NCI-H446 (cell line): ENCODE measurements around the gene PDE8A.
"Not testable (repeated sequence)": the region's sequence is repeated elsewhere in the genome, so short reads cannot be mapped to it uniquely, and the experiment has no call there.

Source experiments
- DNase-seq, 2 experiments: peaks; one replicate each; lab custom pipeline; 2025; lab: John Stamatoyannopoulos, UW

Gene PDE8A

DNA sequence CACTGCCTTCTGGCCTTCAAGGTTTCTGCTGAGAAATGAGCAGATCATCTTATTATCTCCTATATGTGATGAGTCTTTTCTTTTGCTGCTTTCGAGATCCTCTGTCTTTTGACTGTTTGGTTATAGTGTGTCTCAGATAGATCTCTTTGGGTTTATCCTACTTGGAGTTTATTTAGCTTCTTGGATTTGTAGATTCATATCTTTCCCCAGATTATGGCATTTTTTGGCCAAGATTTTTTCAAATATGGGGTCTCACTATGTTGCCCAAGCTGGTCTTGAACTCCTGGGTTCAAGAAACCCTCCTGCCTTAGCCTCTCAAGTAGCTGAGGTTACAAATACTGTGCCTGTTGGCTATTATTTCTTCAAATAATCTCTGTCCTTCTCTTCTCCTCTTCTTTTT, 150.3 kb downstream of the PDE8A start:
- DNase-seq: no peak

GRCh38 chr15:85133709-85134108, 152.1 kb downstream of the PDE8A start:
- no peak for DNase-seq

GRCh38 chr15:85137489-85138168, 156.0 kb downstream of the PDE8A start:
- peak; percentile 8 to 66 for DNase-seq

DNA sequence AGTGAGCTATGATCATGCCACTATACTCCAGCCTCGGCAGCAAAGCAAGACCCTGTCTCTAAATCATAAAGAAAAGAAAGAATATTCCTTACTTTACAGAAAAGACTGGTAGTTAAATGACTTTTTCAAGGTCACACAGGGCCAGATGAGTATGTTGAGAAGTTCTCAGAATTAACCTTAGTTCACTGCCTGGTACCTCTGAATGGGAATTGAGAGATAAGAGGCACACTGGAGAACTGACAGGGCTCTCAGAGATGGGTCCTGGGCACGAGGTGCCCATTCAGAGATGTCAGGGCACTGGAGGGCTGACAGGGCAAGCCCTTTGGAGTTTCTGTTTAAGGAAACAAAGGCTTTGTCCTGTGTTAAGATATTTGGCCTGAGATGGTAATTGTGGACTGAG, 157.7 kb downstream of the PDE8A start:
- no peak for DNase-seq

GRCh38 chr15:85141726-85142125, 160.1 kb downstream of the PDE8A start:
- DNase-seq: peak in 1 of 2 experiments; percentile 8

- DNase-seq: peak in 1 of 2 experiments; percentile 14
Observed at GRCh38 chr15:85142312-85142711, 160.7 kb downstream of the PDE8A start.

DNA sequence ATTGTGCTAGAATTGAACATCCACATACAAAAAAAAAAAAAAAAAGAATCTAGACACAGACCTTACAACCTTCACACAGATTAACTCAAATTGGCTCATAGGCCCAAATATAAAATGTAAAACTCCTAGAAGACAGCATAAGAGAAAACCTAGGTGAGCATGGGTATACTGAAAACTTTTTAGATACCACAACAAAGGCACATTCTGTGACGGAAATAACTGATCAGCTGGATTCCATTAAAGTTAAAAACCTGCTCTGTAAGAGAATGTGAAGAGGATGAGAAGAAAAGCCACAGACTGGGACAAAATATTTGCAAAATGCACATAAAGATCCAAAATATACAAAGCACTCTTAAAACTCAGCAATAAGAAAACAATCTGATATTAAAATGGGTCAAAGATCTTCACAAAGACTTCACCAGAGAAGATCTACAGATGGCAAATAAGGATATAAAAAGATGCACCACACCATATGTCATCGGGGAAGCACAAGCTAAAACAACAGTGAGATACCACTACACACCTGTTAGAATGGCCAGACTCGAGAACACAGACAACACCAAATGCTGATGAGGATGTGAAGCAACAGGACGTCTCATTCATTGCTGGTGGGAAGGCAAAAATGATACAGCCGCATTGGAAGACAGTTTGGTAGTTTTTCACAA, 167.9 kb downstream of the PDE8A start:
- no peak for DNase-seq

DNA sequence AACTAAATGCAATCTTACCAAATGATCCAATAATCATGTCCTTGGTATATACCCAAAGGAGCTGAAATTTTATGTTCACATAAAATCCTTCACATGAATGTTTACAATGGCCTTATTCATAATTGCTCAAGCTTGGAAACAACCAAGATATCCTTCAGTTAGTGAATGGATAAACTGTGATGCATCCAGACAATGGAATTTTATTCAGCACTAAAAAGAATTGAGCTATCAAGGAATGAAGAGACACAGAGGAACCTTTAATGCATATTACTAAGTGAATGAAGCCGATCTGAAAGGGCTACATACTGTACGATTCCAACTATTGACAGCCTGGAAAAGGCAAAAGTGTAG, 168.4 kb downstream of the PDE8A start:
- DNase-seq: no peak

DNA sequence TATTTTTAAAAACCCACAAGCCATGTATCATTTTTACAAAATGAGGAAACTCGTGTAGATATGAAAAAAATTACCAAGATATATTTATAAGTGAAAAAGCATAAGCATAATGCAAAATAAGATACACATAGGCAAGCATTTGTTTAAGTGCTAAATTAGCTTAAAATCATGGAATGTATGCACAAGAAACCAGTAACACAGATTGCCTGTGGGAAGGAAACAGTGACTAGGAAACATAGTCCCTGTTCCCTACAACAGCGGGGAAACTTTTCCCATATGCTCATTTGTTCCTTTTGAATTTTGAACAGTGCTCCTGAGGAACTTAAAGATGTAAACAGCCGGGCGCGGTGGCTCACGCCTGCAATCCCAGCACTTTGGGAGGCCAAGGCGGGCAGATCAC, 169.5 kb downstream of the PDE8A start:
- DNase-seq: no peak

GRCh38 chr15:85151861-85152260, 170.2 kb downstream of the PDE8A start:
- DNase-seq: no peak

DNA sequence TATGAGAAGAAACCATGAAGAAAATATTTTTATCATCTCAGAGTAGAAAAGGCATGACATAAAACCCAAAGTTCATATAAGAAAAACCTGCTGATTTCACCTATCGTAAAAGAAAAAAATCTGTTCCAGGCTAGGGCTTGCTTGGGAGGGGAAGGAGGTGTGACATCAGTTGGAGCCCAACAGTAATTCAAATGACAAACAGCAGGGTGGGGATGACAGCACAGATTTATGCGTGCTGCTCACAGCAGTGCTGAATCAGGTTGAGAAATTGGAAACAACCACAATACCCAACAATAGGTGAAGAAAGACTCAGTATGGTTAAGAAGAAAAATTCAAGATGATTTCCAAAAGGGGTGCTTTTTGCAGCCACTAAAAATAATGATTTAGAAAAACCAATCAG, 172.4 kb downstream of the PDE8A start:
- no peak for DNase-seq

GRCh38 chr15:85155360-85155759, 173.7 kb downstream of the PDE8A start:
- no peak for DNase-seq

DNA sequence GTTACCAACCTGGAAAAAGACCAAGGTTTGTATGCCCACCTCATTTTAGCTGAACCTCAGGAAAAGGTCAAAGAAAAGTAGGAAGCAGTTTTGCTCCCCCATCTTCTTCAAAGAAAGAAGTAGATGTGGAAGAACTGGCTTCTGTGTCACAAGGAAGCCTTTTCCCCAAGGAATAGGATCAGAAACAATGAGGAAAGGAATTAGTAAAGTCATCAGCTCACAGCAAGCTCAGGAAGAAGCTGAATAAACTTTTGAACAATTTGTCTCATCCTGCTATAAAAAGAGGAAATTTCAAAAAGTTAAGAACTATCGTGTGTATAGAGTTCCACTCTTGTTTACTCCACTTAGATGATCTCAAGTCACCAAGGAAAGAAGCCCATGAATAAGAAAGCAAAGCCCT, 174.2 kb downstream of the PDE8A start:
- no peak for DNase-seq

DNA sequence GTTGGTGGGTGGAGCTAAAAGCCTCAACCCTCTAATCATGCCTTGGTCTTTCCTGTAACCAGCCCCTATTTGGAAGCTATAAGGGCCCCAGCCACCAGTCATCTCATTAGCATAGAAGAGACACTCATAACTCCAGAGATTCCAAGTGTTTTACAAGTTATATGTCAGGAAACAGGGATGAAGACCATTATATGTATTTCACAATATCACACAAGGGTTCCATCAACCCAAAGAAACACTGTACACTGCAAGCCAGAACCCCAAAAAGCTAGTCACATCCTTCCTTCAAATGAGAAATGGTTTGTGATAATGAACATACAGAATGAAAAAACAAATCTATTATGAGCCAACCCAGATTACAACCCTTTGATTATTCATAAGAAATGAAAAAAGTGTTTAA, 175.7 kb downstream of the PDE8A start:
- DNase-seq: no peak

DNA sequence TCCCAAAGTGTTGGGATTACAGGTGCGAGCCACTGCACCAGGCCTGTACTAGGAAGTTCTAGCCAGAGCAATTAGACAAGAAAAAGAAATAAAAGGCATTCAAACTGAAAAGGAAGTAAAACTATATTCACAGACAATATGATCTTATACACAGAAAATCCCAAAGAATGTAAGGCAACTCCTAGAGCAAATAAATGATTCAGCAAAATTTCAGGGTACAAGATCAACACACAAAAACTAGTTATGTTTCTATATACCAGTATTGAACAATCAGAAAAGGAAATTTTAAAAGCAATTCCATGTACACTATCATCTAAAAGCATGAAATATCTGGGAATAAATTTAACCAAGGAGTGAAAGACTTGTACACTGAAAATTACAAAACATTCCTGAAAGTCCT, 180.6 kb downstream of the PDE8A start:
- no peak for DNase-seq

- DNase-seq: no peak
Observed at GRCh38 chr15:85164841-85165466, 183.3 kb downstream of the PDE8A start.

DNA sequence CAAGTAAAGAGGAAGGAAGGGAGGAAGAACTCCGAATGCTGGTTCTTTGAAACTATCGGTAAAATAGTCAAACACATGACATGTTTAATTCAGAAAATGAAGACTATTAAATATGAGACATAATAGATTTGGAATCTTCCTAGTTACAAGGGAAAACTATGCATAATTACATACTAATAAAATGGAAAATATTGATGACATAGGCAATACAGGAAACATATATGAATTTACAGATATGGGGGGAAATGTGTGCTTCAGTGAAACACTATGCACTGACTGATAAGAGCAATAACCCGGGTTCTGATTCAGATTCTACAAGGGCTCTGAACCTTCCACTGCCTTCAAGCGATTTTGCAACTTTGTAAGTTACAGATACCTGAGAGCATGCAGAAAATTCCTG, 185.9 kb downstream of the PDE8A start:
- DNase-seq: no peak

DNA sequence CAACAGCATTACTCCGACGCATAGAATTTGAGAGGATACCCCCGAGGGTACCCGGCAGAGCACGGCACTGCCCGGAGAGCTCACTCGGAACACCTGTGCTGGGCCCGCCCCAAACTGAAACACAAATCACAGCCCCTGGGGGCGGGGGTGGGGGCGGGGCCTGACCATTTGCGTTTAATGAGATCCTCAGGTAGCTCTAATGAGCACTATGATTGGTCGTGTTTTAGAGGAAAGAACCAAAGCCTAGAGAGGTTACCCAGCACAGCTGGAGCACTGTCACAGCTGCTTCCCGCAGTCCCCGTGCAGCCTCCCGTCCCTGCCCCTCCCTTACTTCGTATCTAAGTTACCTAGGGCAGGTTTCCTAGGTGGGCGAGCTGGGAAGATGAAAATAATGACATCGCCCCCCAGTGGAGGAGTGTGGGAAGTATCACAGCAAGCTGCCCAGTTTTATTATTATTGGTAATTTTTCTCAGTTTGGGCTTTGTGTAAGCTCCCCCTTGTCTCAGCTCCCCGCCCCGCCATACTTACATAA, 187.1 kb downstream of the PDE8A start:
- no peak for DNase-seq

DNA sequence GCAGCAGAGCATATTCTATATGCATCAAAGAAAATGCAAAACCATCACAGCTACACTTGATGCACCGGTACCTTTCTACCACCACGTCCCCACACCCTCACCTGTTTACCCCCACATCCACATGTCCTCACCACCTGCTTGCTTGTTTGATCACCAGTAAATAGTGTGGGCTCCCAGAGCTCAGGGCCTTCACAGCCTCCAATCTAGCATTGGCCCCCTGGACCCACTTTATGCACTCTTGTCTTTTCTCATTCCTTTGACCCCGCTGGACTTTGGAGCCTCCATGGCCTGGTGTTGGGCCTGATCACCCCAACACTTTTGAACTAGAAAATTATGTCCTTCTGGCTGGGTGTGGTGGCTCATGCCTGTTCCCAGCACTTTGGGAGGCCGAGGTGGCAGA, 190.1 kb downstream of the PDE8A start:
- no peak for DNase-seq

- no peak for DNase-seq
Observed at GRCh38 chr15:85172846-85173490, 191.3 kb downstream of the PDE8A start.

DNA sequence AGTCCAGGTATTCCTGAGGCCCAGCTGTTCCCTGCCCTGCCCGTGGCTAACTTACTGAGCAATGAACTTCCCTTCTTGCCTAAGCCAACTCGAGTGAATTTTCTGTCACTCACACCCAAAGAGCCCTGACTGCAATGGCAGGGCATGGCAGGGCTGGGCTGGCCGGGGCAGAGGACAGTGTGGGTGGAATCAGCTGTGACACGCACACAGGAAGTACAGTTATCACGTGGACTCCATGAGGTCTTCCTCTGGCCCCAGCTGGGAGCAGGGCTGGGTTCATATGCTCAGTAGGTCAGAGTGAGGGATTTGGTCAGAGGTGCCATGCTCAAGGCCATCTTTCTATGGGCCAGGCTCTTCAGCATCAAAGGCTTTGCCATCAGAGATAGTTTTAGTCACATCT, 192.0 kb downstream of the PDE8A start:
- DNase-seq: not testable (repeated sequence)

DNA sequence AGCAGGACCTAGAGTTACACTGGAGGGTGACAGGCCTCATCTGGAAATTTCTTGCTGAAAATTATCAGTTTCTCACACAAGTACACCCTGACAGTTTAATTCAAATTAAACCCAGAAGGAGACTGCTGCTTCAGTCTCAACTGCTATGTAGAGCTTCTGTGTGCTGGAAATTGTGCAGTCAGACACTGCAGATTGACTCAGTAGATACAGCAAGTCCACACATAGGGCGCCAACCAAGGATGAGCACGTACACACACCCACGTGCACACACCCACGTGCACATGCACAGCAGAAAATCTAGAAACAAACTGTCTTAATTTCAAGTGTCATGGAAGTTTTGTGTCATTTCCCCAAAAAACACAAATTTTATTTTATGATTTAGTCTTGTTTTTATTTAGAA, 192.9 kb downstream of the PDE8A start:
- no peak for DNase-seq

DNA sequence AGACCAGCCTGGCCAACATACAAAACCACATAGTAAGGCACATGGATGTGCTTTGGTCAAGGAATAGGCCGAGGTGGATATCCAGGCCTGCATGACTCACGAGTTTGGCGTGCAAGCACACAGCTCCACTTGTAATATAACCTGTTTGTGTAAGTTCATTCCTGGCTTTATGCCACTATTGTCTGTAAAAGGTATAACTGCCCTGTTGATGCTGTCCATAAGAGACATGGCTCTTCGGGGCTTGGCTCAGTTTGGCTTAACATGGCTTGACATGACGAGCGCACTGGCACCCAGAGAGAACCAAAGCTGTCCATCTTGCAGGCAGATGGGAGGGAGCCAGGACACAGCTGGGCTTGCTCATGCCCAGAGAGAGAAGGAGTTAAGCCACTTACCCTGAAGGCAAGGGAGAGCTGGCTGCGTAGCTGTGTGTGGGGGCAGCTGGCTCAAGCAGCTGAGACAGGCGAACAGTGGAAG, 195.4 kb downstream of the PDE8A start:
- DNase-seq: not testable (repeated sequence)
